H9 (cell line): ENCODE data around the gene MAP3K5. TPM values are rescaled to one million over a fixed set of nuclear protein-coding genes. Genes with fewer than 3 reads are reported as not detected.

ENCODE experiments used
- DNase-seq: peaks from one replicate; pipeline ENCODE4 v3.0.0-alpha.2; 2017
- H2AFZ ChIP-seq: one replicate; pipeline ENCODE4 v1.6.1; 2013; ENCODE audit warnings: mild to moderate bottlenecking, low read length, control low read depth, moderate library complexity
- H2AK5ac ChIP-seq: 2 replicates; pipeline ENCODE4 v1.6.1; 2013; ENCODE audit warnings: low read length, control low read depth, mixed read lengths; ENCODE audit not compliant: insufficient read length
- H2BK120ac ChIP-seq: one replicate; pipeline ENCODE4 v1.6.1; 2013; ENCODE audit warnings: low read depth, mild to moderate bottlenecking, low read length, control low read depth, inconsistent platforms; ENCODE audit not compliant: poor library complexity, severe bottlenecking
- H2BK12ac ChIP-seq: 2 replicates; pipeline ENCODE4 v1.6.1; 2013; ENCODE audit warnings: low read length, control low read depth, mixed read lengths, low read depth; ENCODE audit not compliant: insufficient read length
- H2BK15ac ChIP-seq: 2 replicates; pipeline ENCODE4 v1.6.1; 2013; ENCODE audit warnings: low read depth, low read length, control low read depth
- H2BK20ac ChIP-seq: one replicate; pipeline ENCODE4 v1.6.1; 2013; ENCODE audit warnings: low read depth, mild to moderate bottlenecking, low read length, control low read depth, inconsistent platforms; ENCODE audit not compliant: poor library complexity, severe bottlenecking
- H2BK5ac ChIP-seq: 2 replicates; pipeline ENCODE4 v1.6.1; 2013; ENCODE audit warnings: low read length, control low read depth, mixed read lengths; ENCODE audit not compliant: insufficient read length
- H3K14ac ChIP-seq: 2 replicates; pipeline ENCODE4 v1.6.1; 2013; ENCODE audit warnings: low read length, control low read depth; ENCODE audit not compliant: insufficient read depth
- H3K18ac ChIP-seq: 2 replicates; pipeline ENCODE4 v1.6.1; 2013; ENCODE audit warnings: low read depth, mild to moderate bottlenecking, mixed read lengths, low read length, control low read depth; ENCODE audit not compliant: insufficient read length
- H3K23ac ChIP-seq: 2 replicates; pipeline ENCODE4 v1.6.1; 2013; ENCODE audit warnings: low read length, control low read depth, mixed read lengths, low read depth; ENCODE audit not compliant: insufficient read length
- H3K23me2 ChIP-seq: 2 replicates; pipeline ENCODE4 v1.6.1; 2013; ENCODE audit warnings: low read depth, mild to moderate bottlenecking, mixed read lengths, low read length, control low read depth; ENCODE audit not compliant: insufficient read length, poor library complexity, severe bottlenecking
- H3K27ac ChIP-seq: 2 replicates; pipeline ENCODE4 v1.5.1; 2013; ENCODE audit warnings: low read length, control low read depth, mixed read lengths, low read depth; ENCODE audit not compliant: insufficient read length
- H3K27me3 ChIP-seq: 2 replicates; pipeline ENCODE4 v1.6.1; 2013; ENCODE audit warnings: low read length, control low read depth, inconsistent platforms; ENCODE audit not compliant: insufficient read depth
- H3K4ac ChIP-seq: 2 replicates; pipeline ENCODE4 v1.6.1; 2013; ENCODE audit warnings: low read depth, mild to moderate bottlenecking, control low read depth, inconsistent platforms, low read length, moderate library complexity
- H3K4me1 ChIP-seq: 2 replicates; pipeline ENCODE4 v1.6.1; 2013; ENCODE audit warnings: low read length, control low read depth, inconsistent platforms; ENCODE audit not compliant: insufficient read depth
- H3K4me2 ChIP-seq: 2 replicates; pipeline ENCODE4 v1.6.1; 2013; ENCODE audit warnings: low read length, control low read depth, mixed read lengths; ENCODE audit not compliant: insufficient read length, insufficient read depth
- H3K56ac ChIP-seq: 2 replicates; pipeline ENCODE4 v1.6.1; 2013; ENCODE audit warnings: low read depth, mild to moderate bottlenecking, mixed read lengths, low read length, control low read depth; ENCODE audit not compliant: insufficient read length
- H3K79me1 ChIP-seq: 2 replicates; pipeline ENCODE4 v1.6.1; 2013; ENCODE audit warnings: low read depth, mild to moderate bottlenecking, moderate library complexity, low read length, control low read depth, inconsistent platforms; ENCODE audit not compliant: insufficient read depth, poor library complexity, severe bottlenecking
- H3K79me2 ChIP-seq: 2 replicates; pipeline ENCODE4 v1.6.1; 2013; ENCODE audit warnings: low read length, control low read depth, inconsistent platforms; ENCODE audit not compliant: insufficient read depth
- H3K9ac ChIP-seq: 2 replicates; pipeline ENCODE4 v1.6.1; 2013; ENCODE audit warnings: low read length, control low read depth, mixed read lengths; ENCODE audit not compliant: insufficient read length; ENCODE audit errors: extremely low read depth
- H3K9me3 ChIP-seq: one replicate; pipeline ENCODE4 v1.6.1; 2013; ENCODE audit warnings: low read depth, low read length, inconsistent platforms; ENCODE audit not compliant: control insufficient read depth
- H3T11ph ChIP-seq: one replicate; pipeline ENCODE4 v1.6.1; 2013; ENCODE audit warnings: mild to moderate bottlenecking, low read length, control low read depth, inconsistent platforms
- H4K20me1 ChIP-seq: one replicate; pipeline ENCODE4 v1.6.1; 2013; ENCODE audit not compliant: control insufficient read depth, insufficient read length, insufficient read depth
- H4K5ac ChIP-seq: 2 replicates; pipeline ENCODE4 v1.6.1; 2013; ENCODE audit warnings: low read depth, mild to moderate bottlenecking, mixed read lengths, low read length, control low read depth; ENCODE audit not compliant: insufficient read length
- H4K8ac ChIP-seq: replicated peaks from 2 replicates; pipeline ENCODE4 v1.6.1; 2013; ENCODE audit warnings: low read length, control low read depth, mixed read lengths, low read depth; ENCODE audit not compliant: insufficient read length
- H4K91ac ChIP-seq: 2 replicates; pipeline ENCODE4 v1.6.1; 2013; ENCODE audit warnings: low read depth, mild to moderate bottlenecking, moderate library complexity, mixed read lengths, low read length, control low read depth; ENCODE audit not compliant: insufficient read length
- H3K27ac Mint-ChIP-seq, 3 experiments: 2 replicates in 2 of 3; 3 replicates in 1 of 3; pipeline ENCODE4 v1.8.0; 2020 to 2021; ENCODE audit warnings: mixed read lengths in 3 of 3, mild to moderate bottlenecking in 1 of 3, moderate library complexity in 1 of 3
- H3K27me3 Mint-ChIP-seq: 2 replicates; pipeline ENCODE4 v1.8.0; 2021; ENCODE audit warnings: low read depth, mild to moderate bottlenecking, moderate library complexity, mixed read lengths
- H3K36me3 Mint-ChIP-seq, 3 experiments: 2 replicates in 2 of 3; 3 replicates in 1 of 3; pipeline ENCODE4 v1.8.0; 2020 to 2021; ENCODE audit warnings: low read depth in 3 of 3, mixed read lengths in 3 of 3; ENCODE audit not compliant: insufficient read depth in 1 of 3
- H3K4me1 Mint-ChIP-seq, 2 experiments: 2 replicates each; pipeline ENCODE4 v1.8.0; 2020; ENCODE audit warnings: mixed read lengths in 2 of 2
- H3K4me3 Mint-ChIP-seq, 2 experiments: 2 replicates in 1 of 2; 3 replicates in 1 of 2; pipeline ENCODE4 v1.8.0; 2020 to 2021; ENCODE audit warnings: mild to moderate bottlenecking in 2 of 2, mixed read lengths in 2 of 2, moderate library complexity in 1 of 2
- H3K9me3 Mint-ChIP-seq, 2 experiments: 2 replicates in 1 of 2; 3 replicates in 1 of 2; pipeline ENCODE4 v1.8.0; 2020; ENCODE audit warnings: mild to moderate bottlenecking in 2 of 2, mixed read lengths in 2 of 2, moderate library complexity in 1 of 2
- CTCF ChIP-seq: fragments of 200-600 bp; sonication (generic); conservative IDR thresholded peaks from 3 replicates; pipeline ENCODE4 v1.8.0; 2021; ENCODE audit warnings: antibody characterized with exemption, mild to moderate bottlenecking
- WGBS: extraction: QIAGEN DNeasy Blood & Tissue Kit; methylation state at CpG from one replicate; pipeline ENCODE4 v1.1.7; 2013; ENCODE audit warnings: missing lambda C conversion rate, low lambda C conversion rate, mixed read lengths; ENCODE audit not compliant: insufficient read length; ENCODE audit errors: extremely low coverage; 5-methylcytosine and 5-hydroxymethylcytosine counted together
- total RNA-seq: library from RNA; stranded (reverse); gene quantifications from 2 replicates; pipeline ENCODE4 v1.2.1, GENCODE V29; 2021

MAP3K5 gene
- total RNA-seq, 1 experiment from 2014 or later = 1.6 TPM

- peaks cover 50 to 52% of the 10 kb centered on the region in 2 experiments for H3K4me1 Mint-ChIP-seq
- Histone ChIP-seq H3K4me1 (peaks cover 12% of the 10 kb centered on the region; the same call in 1 of the 2 replicates), H3K23me2 (no peaks in the 10 kb centered on the region), H3T11ph (no peak overlapping the region), H3K27me3 (no peaks in the 10 kb centered on the region), H2BK120ac (no peak overlapping the region), H4K8ac (no peak overlapping the region), H3K79me1 (peaks cover 15% of the 10 kb centered on the region), H2AK5ac (no peak overlapping the region), H3K9me3 (no peaks in the 10 kb centered on the region), H2AFZ (no peak overlapping the region), H3K4ac (no peak overlapping the region), H3K27ac (no peak overlapping the region), H4K91ac (no peak overlapping the region), H2BK20ac (no peak overlapping the region), H3K18ac (no peak overlapping the region), H3K9ac (no peak overlapping the region), H4K5ac (no peak overlapping the region), H3K56ac (no peak overlapping the region), H2BK5ac (no peak overlapping the region), H3K14ac (no peak overlapping the region), H2BK15ac (no peak overlapping the region), H4K20me1 (peaks cover 2% of the 10 kb centered on the region), H3K4me2 (no peak overlapping the region), H2BK12ac (no peak overlapping the region), H3K23ac (no peak overlapping the region), H3K79me2 (peaks cover 12% of the 10 kb centered on the region; the same call in 1 of the 2 replicates)
- H3K27me3 Mint-ChIP-seq = no peaks in the 10 kb centered on the region
- TF ChIP-seq CTCF = no peak
- H3K4me3 Mint-ChIP-seq = no peak overlapping the region
- H3K9me3 Mint-ChIP-seq = 0 out of 5 replicates have a peak, but pooled peaks cover 0 to 3% of the 10 kb centered on the region in 2 experiments
- H3K36me3 Mint-ChIP-seq = peaks cover 1 to 10% (median 9%) of the 10 kb centered on the region in 3 experiments; a peak in 6 of 7 replicates
- H3K27ac Mint-ChIP-seq = peak overlapping the region in 1 of 3 experiments; percentile 82; a peak in 2 of 7 replicates
- no peak for DNase-seq
- no CpG with 5 or more reads among the region's 6 CpGs for WGBS
Measured at GRCh38 chr6:136539967-136540652, 252.2 kb downstream of the MAP3K5 start.
